Bladder microvascular endothelial cell (primary cell): Measurements from ENCODE around the gene ASB18. TPM values are rescaled to one million over a fixed set of nuclear protein-coding genes. Genes with fewer than 3 reads are reported as not detected.

Experiments used
- total RNA-seq: library from RNA; depleted of rRNA; stranded (reverse); fragments of >200 nt; gene quantifications from 2 replicates; pipeline ENCODE4 v1.2.3, GENCODE V29; 2014

Gene ASB18
- total RNA-seq, result 0.25 TPM in 1 of 2 replicates, not detected in the other

DNA sequence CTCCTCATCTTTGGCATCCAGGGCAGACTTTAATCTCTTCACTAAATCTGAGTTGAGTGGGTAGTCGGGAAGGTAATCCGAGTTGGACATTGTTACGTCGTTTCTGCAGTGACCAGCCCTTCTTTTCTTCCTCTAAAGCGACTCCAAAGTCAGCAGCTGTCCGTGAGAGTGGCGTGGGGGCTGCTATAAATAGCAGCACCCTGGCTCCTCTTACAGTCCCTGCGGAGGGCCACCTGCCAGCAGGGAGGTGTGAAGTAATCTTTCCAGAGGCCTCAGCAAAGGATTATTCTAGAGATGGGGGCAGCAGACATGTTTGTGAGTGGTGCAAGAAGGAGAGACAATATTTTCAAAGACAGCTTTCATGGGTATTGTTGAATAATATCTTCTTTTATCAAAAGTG lies at the start of gene ASB18:
ASB18 (minus strand) TSS at position 151 of the 400 bp plus-strand sequence; CDS start at position 90, 61 bp downstream.

DNA sequence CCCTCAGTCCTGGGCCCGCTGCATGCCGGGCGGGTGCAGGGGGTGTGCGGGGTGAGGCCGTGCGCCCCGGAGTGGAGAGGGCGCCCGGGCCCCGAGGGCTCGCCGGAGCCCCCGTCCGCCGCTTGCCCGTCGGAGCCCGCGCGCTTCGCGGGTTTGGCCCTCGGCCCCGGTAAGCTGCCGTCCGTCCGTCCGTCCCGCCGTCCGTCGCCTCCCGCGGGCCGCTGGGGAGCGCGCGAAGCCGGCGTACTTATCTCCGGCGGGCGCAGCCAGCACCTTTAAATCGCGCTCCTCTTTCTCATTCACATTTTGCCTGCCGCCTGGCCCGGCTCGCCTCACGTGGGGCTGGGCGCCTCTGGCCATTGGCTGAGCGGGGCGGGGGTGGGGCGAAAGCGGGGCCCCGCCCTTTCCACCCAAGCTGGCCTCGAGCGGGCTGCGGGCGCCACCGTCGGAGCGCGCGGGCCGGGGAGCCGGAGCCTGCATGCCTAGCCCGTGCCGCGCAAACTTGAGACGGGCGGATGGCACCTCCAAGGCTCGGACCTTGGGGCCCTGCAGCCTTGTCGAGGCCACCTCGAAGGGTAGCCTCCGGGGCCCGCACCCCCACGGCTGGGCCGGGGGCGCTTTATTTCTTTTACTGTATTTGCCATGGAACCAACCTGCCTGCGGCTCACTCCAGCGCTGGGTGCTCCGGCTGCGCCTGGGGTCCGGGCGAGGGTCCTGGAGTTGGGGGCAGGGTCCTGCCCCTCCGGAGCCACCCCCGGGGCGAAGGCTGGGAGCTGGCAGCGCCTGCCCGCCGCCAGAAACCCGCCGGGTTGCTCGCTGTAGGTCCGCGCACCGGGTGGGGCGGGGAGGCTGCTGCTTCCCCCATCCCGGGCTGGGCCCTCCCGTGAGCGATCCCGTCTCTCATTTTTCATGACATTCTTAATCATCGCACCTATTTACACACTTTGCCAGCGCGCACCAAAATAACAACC lies 95.8 kb downstream of the ASB18 start, which contains the start of gene GBX2:
GBX2 (minus strand) TSS at position 277 of the 971 bp plus-strand sequence. CDS start 415 bp downstream, outside the sequence.

Other genes with a start within 250 kb of the ASB18 start
- 1.6 and 2.6 TPM in 2 replicates for gene GBX2, start 96.0 kb downstream of the ASB18 start, total RNA-seq